Aorta (tissue), 5 donors: ENCODE results near the gene AP1M1. TPM values are rescaled to one million over a fixed set of nuclear protein-coding genes. Genes with fewer than 3 reads are reported as not detected.

Experiments
- ATAC-seq: fragments of 200-7000 bp; cut with Tn5 transposase; one replicate; pipeline ENCODE4 v1.9.1; 2022; ENCODE audit warnings: moderate library complexity; ENCODE audit not compliant: low FRiP score
- DNase-seq, 2 donors: peaks; one replicate each; pipeline ENCODE4 v3.0.0-alpha.2; 2020
- H3K27ac ChIP-seq, 2 donors: one replicate each; pipeline ENCODE4 v1.5.1; 2013; ENCODE audit warnings: low read length in 2 of 2, mild to moderate bottlenecking in 2 of 2, moderate library complexity in 2 of 2, control low read depth in 1 of 2, inconsistent platforms in 1 of 2, low read depth in 1 of 2
- H3K27me3 ChIP-seq, 2 donors: one replicate each; pipeline ENCODE4 v1.6.1; 2013; ENCODE audit warnings: control low read depth in 1 of 2, low read length in 1 of 2, mild to moderate bottlenecking in 1 of 2, moderate library complexity in 1 of 2; ENCODE audit not compliant: insufficient read depth in 2 of 2, control insufficient read depth in 1 of 2
- H3K36me3 ChIP-seq, 2 donors: one replicate each; pipeline ENCODE4 v1.6.1; 2013; ENCODE audit warnings: control low read depth in 1 of 2, low read length in 1 of 2, mild to moderate bottlenecking in 1 of 2; ENCODE audit not compliant: insufficient read depth in 2 of 2, control insufficient read depth in 1 of 2
- H3K4me1 ChIP-seq, 2 donors: one replicate each; pipeline ENCODE4 v1.6.1; 2013; ENCODE audit warnings: low read length in 2 of 2, control low read depth in 1 of 2, mild to moderate bottlenecking in 1 of 2, moderate library complexity in 1 of 2; ENCODE audit not compliant: insufficient read depth in 2 of 2, control insufficient read depth in 1 of 2
- H3K4me3 ChIP-seq, 2 donors: one replicate each; pipeline ENCODE4 v1.5.1; 2013; ENCODE audit warnings: low read length in 2 of 2, control low read depth in 1 of 2, mild to moderate bottlenecking in 1 of 2
- H3K9me3 ChIP-seq: one replicate; pipeline ENCODE4 v1.6.1; 2013; ENCODE audit warnings: mild to moderate bottlenecking, low read length; ENCODE audit not compliant: control insufficient read depth
- WGBS, 2 donors: extraction: QIAGEN DNeasy Blood & Tissue Kit; methylation state at CpG; one replicate each; pipeline ENCODE4 v1.1.7; 2013; 5-methylcytosine and 5-hydroxymethylcytosine counted together
- intact Hi-C, 2 donors: fragments of 100-400 bp; cut with DNase I; formaldehyde crosslinking; loops; one replicate each; pipeline versions ENCODE4 v1.14.2 to v1.15.0; 2022
- polyA plus RNA-seq, 2 donors: library from polyadenylated mRNA; stranded (reverse); fragments of 200-250 nt; gene quantifications; one replicate each; pipeline ENCODE4 v1.2.3, GENCODE V29; 2013
- total RNA-seq, 2 donors: library from RNA; stranded (reverse); fragmentation: NEBNext Ultra II Directional; extraction: Animal tissue kit (Norgen Biotek cat#: 25700); gene quantifications; one replicate each; pipeline ENCODE4 v1.2.1, GENCODE V29; 2021
- donor health status: healthy with polysubstance abuse.
- donor health status: Bipolar disorder and iron deficiency.
- donor health status: DM: no; HTN: no; CAD: no.
- donor health status: DM: no; HTN: no; CAD: no.
- donor health status: DM: yes; HTN: yes; CAD: no.

The AP1M1 gene
- total and polyA plus RNA-seq, 4 donors = 25.2 to 74.7 (median 68.5) TPM

- H3K4me3 ChIP-seq = no peak overlapping the region
- ATAC-seq = no peak
- H3K27me3 ChIP-seq = no peaks in the 10 kb centered on the region
- no peak overlapping the region for H3K27ac ChIP-seq
- intact Hi-C loops = no loop called here
- WGBS, 2 donors = 81% methylated on average over 14 of the region's 14 CpGs
- no peaks in the 10 kb centered on the region for H3K4me1 ChIP-seq
- H3K9me3 ChIP-seq = no peaks in the 10 kb centered on the region
- H3K36me3 ChIP-seq = no peaks in the 10 kb centered on the region
- no peak for DNase-seq
These were observed 68.9 kb downstream of the AP1M1 start for GRCh38 chr19:16266586-16266942.

- Histone ChIP-seq H3K27ac (no peak overlapping the region), H3K4me1 (peaks cover 0 to 3% of the 10 kb centered on the region in 2 donors), H3K4me3 (no peak overlapping the region), H3K27me3 (no peaks in the 10 kb centered on the region), H3K36me3 (no peaks in the 10 kb centered on the region), H3K9me3 (no peaks in the 10 kb centered on the region)
- intact Hi-C loops = no loop called here
- no peak for ATAC-seq
- 93 to 95% methylated on average over 17 of the region's 17 CpGs for WGBS, 2 donors
- no peak for DNase-seq
These were observed 71.1 kb downstream of the AP1M1 start for GRCh38 chr19:16268676-16269319.

DNA sequence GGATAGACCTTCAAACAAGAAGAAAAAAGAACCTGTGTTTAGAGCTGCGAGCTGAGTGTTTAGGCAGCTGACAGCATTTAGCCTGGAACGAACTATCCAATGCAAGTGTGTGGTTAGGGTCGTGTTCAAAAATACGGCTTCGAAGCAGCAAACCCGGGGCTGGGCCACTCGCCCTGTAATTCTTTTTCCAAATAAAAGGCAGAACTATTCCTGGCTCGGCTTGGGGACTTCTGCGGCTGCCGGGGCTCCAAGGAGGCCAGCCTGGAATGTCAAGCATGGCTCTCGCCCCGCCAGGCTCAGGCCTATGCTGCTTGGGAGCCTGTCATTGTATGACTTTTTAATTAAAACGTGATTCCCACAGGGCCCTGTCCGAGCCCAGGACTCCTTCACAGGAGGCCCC is 75.2 kb downstream of the AP1M1 start:
- no peaks in the 10 kb centered on the region for H3K36me3 ChIP-seq
- 6 to 8% methylated on average over 14 of the region's 14 CpGs for WGBS, 2 donors
- no peaks in the 10 kb centered on the region for H3K9me3 ChIP-seq
- intact Hi-C loops = no loop called here
- H3K4me1 ChIP-seq = peaks cover 0 to 3% of the 10 kb centered on the region in 2 donors
- DNase-seq = peak; percentile 77 to 84
- H3K4me3 ChIP-seq = no peak overlapping the region
- peak; percentile 78 for ATAC-seq
- H3K27ac ChIP-seq = peak overlapping the region; percentile 62 to 97
- H3K27me3 ChIP-seq = no peaks in the 10 kb centered on the region

- Histone ChIP-seq H3K4me1 (peaks cover 0 to 3% of the 10 kb centered on the region in 2 donors), H3K27ac (no peak overlapping the region), H3K27me3 (no peaks in the 10 kb centered on the region), H3K9me3 (no peaks in the 10 kb centered on the region), H3K4me3 (no peak overlapping the region), H3K36me3 (no peaks in the 10 kb centered on the region)
- DNase-seq (no peak), ATAC-seq (no peak)
- 92% methylated on average over 6 of the region's 6 CpGs for WGBS, 2 donors
- intact Hi-C loops = no loop called here
These were observed 76.7 kb downstream of the AP1M1 start for GRCh38 chr19:16274447-16274846.

DNA sequence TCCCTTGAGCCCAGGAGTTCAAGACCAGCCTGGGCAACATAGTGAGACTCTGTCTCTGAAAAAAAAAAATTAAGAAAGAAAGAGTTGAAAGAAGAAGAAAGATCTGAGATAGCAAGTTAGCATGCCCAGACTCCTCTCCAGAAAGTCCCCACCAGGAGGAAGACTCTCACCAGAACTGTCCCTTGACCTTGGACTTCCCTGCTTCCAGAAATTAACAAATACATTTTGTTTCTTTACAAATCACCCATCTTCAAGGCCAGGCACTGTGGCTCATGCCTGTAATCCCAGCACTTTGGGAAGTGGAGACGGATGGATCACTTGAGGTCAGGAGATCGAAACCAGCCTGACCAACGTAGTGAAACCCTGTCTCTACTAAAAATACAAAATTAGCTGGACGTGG is 82.6 kb downstream of the AP1M1 start:
- intact Hi-C loops = loop anchor here in 1 of 2 donors (5.0 kb wide), 1 partner anchor 42 kb away; the partner anchor contains the start of gene KLF2
- Histone ChIP-seq H3K27me3 (no peaks in the 10 kb centered on the region), H3K4me1 (no peaks in the 10 kb centered on the region), H3K27ac (no peak overlapping the region), H3K4me3 (no peak overlapping the region), H3K36me3 (no peaks in the 10 kb centered on the region), H3K9me3 (no peaks in the 10 kb centered on the region)
- ATAC-seq (no peak), DNase-seq (no peak)
- 82 to 90% methylated on average over 4 of the region's 4 CpGs for WGBS, 2 donors

- Histone ChIP-seq H3K27me3 (no peaks in the 10 kb centered on the region), H3K36me3 (no peaks in the 10 kb centered on the region), H3K9me3 (no peaks in the 10 kb centered on the region), H3K4me1 (no peaks in the 10 kb centered on the region), H3K4me3 (no peak overlapping the region), H3K27ac (no peak overlapping the region)
- ATAC-seq (no peak), DNase-seq (no peak)
- intact Hi-C loops = loop anchor here in 1 of 2 donors (5.0 kb wide), 1 partner anchor 41 kb away; the partner anchor contains the start of gene KLF2
- 96 to 97% methylated on average over 5 of the region's 5 CpGs for WGBS, 2 donors
These were observed 84.0 kb downstream of the AP1M1 start for GRCh38 chr19:16281743-16282142.

- intact Hi-C loops = loop anchor here in 1 of 2 donors (5.0 kb wide), 1 partner anchor 39 kb away; the partner anchor contains the start of gene KLF2
- ATAC-seq = peak; percentile 88
- H3K27me3 ChIP-seq = no peaks in the 10 kb centered on the region
- peak; percentile 89 to 93 for DNase-seq
- no peaks in the 10 kb centered on the region for H3K9me3 ChIP-seq
- H3K27ac ChIP-seq = peak overlapping the region; percentile 81 to 90
- H3K4me1 ChIP-seq = no peaks in the 10 kb centered on the region
- H3K36me3 ChIP-seq = no peaks in the 10 kb centered on the region
- no peak overlapping the region for H3K4me3 ChIP-seq
- 1 to 3% methylated on average over 36 of the region's 36 CpGs for WGBS, 2 donors
These were observed 85.7 kb downstream of the AP1M1 start for GRCh38 chr19:16283210-16284061.

GRCh38 chr19:16284505-16284904 is 86.8 kb downstream of the AP1M1 start:
- 88 to 91% methylated on average over 9 of the region's 9 CpGs for WGBS, 2 donors
- ATAC-seq (no peak), DNase-seq (no peak)
- intact Hi-C loops = loop anchor here in 1 of 2 donors (5.0 kb wide), 1 partner anchor 38 kb away; the partner anchor contains the start of gene KLF2
- Histone ChIP-seq H3K4me3 (no peak overlapping the region), H3K4me1 (no peaks in the 10 kb centered on the region), H3K27ac (peak overlapping the region; percentile 81 to 90), H3K27me3 (no peaks in the 10 kb centered on the region), H3K9me3 (no peaks in the 10 kb centered on the region), H3K36me3 (no peaks in the 10 kb centered on the region)
